GM23338 (cell line): ENCODE results near the gene CYP4B1.

Experiments
- CREB1 ChIP-seq: fragments of 250-450 bp; sonication (Bioruptor Pico); IDR thresholded peaks from 2 replicates; pipeline ENCODE4 v1.5.0; 2020; ENCODE audit warnings: low read depth, mild to moderate bottlenecking, moderate library complexity
- CTCF ChIP-seq, 2 experiments: fragments of 200-600 bp in 1 of 2; sonication (generic) in 1 of 2; conservative IDR thresholded peaks; 2 replicates each; pipeline versions ENCODE4 v1.5.1 to v1.6.1; 2016 to 2017; ENCODE audit warnings: antibody characterized with exemption in 2 of 2, low read depth in 2 of 2, mild to moderate bottlenecking in 2 of 2, moderate library complexity in 1 of 2
- EZH2 ChIP-seq: fragments of 200-600 bp; sonication (generic); IDR thresholded peaks from one replicate; pipeline ENCODE4 v1.8.0; 2017; ENCODE audit warnings: antibody characterized with exemption, mild to moderate bottlenecking, low read depth; ENCODE audit not compliant: unreplicated experiment
- EZH2phosphoT487 ChIP-seq: fragments of 200-600 bp; sonication (generic); IDR thresholded peaks from one replicate; pipeline ENCODE4 v1.8.1; 2018; ENCODE audit warnings: antibody characterized with exemption; ENCODE audit not compliant: unreplicated experiment
- JUNB ChIP-seq: IDR thresholded peaks from one replicate; pipeline ENCODE4 v1.6.1; 2016; ENCODE audit warnings: antibody characterized with exemption; ENCODE audit not compliant: unreplicated experiment
- NANOG ChIP-seq: IDR thresholded peaks from 2 replicates; pipeline ENCODE4 v1.6.1; 2016; ENCODE audit warnings: antibody characterized with exemption, borderline replicate concordance
- POLR2AphosphoS5 ChIP-seq: IDR thresholded peaks from 2 replicates; pipeline ENCODE4 v1.6.1; 2016; ENCODE audit warnings: antibody characterized with exemption, low read depth
- ZNF114 ChIP-seq: fragments of 250-450 bp; sonication (Bioruptor Pico); IDR thresholded peaks from 2 replicates; pipeline ENCODE4 v1.5.0; 2020; ENCODE audit warnings: mild to moderate bottlenecking, moderate library complexity
- ZNF331 ChIP-seq: fragments of 250-450 bp; sonication (Bioruptor Pico); IDR thresholded peaks from 2 replicates; pipeline ENCODE4 v1.5.0; 2020; ENCODE audit warnings: low read depth, mild to moderate bottlenecking, moderate library complexity
- TF ChIP-seq, protein P1 (sequence below): IDR thresholded peaks from one replicate; pipeline ENCODE4 v1.6.1; 2018; ENCODE audit warnings: antibody characterized with exemption; ENCODE audit not compliant: unreplicated experiment
- TF ChIP-seq, protein P2 (sequence below): IDR thresholded peaks from 2 replicates; pipeline ENCODE4 v1.6.1; 2016; ENCODE audit warnings: antibody characterized with exemption
- TF ChIP-seq, protein P3 (sequence below): fragments of 250-450 bp; sonication (Bioruptor Pico); IDR thresholded peaks from 2 replicates; pipeline ENCODE4 v1.5.0; 2020; ENCODE audit warnings: mild to moderate bottlenecking, moderate library complexity

DNA sequence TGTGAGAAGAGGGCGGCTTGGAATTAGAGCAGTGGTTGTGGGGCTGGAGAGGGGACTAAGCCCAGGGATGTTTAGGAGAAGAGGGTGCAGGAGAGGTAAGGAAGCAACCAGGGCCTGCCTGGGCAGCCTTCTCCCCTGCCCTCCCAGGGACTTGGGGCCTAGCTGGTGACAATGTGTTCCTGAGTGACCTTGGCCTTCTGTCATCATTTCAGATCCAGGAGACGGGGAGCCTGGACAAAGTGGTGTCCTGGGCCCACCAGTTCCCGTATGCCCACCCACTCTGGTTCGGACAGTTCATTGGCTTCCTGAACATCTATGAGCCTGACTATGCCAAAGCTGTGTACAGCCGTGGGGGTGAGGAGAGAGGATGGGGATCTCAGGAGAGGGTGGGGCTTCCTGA is 11.8 kb downstream of the CYP4B1 start:
- TF ChIP-seq POLR2AphosphoS5 (no peak), CTCF (conservative IDR thresholded peaks at IDR 0.05; ENCODE audit: low read depth in 2 of 2) (no peak), EZH2 (no peak), EZH2phosphoT487 (no peak), ZNF114 (no peak), NANOG (no peak), ZNF331 (CRISPR knock-in tag) (no peak), JUNB (no peak), CREB1 (CRISPR knock-in tag) (no peak)
- TF ChIP-seq, protein P1, sequence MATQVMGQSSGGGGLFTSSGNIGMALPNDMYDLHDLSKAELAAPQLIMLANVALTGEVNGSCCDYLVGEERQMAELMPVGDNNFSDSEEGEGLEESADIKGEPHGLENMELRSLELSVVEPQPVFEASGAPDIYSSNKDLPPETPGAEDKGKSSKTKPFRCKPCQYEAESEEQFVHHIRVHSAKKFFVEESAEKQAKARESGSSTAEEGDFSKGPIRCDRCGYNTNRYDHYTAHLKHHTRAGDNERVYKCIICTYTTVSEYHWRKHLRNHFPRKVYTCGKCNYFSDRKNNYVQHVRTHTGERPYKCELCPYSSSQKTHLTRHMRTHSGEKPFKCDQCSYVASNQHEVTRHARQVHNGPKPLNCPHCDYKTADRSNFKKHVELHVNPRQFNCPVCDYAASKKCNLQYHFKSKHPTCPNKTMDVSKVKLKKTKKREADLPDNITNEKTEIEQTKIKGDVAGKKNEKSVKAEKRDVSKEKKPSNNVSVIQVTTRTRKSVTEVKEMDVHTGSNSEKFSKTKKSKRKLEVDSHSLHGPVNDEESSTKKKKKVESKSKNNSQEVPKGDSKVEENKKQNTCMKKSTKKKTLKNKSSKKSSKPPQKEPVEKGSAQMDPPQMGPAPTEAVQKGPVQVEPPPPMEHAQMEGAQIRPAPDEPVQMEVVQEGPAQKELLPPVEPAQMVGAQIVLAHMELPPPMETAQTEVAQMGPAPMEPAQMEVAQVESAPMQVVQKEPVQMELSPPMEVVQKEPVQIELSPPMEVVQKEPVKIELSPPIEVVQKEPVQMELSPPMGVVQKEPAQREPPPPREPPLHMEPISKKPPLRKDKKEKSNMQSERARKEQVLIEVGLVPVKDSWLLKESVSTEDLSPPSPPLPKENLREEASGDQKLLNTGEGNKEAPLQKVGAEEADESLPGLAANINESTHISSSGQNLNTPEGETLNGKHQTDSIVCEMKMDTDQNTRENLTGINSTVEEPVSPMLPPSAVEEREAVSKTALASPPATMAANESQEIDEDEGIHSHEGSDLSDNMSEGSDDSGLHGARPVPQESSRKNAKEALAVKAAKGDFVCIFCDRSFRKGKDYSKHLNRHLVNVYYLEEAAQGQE: no peak
- TF ChIP-seq, protein P2, sequence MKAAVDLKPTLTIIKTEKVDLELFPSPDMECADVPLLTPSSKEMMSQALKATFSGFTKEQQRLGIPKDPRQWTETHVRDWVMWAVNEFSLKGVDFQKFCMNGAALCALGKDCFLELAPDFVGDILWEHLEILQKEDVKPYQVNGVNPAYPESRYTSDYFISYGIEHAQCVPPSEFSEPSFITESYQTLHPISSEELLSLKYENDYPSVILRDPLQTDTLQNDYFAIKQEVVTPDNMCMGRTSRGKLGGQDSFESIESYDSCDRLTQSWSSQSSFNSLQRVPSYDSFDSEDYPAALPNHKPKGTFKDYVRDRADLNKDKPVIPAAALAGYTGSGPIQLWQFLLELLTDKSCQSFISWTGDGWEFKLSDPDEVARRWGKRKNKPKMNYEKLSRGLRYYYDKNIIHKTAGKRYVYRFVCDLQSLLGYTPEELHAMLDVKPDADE: no peak
- TF ChIP-seq, protein P3, sequence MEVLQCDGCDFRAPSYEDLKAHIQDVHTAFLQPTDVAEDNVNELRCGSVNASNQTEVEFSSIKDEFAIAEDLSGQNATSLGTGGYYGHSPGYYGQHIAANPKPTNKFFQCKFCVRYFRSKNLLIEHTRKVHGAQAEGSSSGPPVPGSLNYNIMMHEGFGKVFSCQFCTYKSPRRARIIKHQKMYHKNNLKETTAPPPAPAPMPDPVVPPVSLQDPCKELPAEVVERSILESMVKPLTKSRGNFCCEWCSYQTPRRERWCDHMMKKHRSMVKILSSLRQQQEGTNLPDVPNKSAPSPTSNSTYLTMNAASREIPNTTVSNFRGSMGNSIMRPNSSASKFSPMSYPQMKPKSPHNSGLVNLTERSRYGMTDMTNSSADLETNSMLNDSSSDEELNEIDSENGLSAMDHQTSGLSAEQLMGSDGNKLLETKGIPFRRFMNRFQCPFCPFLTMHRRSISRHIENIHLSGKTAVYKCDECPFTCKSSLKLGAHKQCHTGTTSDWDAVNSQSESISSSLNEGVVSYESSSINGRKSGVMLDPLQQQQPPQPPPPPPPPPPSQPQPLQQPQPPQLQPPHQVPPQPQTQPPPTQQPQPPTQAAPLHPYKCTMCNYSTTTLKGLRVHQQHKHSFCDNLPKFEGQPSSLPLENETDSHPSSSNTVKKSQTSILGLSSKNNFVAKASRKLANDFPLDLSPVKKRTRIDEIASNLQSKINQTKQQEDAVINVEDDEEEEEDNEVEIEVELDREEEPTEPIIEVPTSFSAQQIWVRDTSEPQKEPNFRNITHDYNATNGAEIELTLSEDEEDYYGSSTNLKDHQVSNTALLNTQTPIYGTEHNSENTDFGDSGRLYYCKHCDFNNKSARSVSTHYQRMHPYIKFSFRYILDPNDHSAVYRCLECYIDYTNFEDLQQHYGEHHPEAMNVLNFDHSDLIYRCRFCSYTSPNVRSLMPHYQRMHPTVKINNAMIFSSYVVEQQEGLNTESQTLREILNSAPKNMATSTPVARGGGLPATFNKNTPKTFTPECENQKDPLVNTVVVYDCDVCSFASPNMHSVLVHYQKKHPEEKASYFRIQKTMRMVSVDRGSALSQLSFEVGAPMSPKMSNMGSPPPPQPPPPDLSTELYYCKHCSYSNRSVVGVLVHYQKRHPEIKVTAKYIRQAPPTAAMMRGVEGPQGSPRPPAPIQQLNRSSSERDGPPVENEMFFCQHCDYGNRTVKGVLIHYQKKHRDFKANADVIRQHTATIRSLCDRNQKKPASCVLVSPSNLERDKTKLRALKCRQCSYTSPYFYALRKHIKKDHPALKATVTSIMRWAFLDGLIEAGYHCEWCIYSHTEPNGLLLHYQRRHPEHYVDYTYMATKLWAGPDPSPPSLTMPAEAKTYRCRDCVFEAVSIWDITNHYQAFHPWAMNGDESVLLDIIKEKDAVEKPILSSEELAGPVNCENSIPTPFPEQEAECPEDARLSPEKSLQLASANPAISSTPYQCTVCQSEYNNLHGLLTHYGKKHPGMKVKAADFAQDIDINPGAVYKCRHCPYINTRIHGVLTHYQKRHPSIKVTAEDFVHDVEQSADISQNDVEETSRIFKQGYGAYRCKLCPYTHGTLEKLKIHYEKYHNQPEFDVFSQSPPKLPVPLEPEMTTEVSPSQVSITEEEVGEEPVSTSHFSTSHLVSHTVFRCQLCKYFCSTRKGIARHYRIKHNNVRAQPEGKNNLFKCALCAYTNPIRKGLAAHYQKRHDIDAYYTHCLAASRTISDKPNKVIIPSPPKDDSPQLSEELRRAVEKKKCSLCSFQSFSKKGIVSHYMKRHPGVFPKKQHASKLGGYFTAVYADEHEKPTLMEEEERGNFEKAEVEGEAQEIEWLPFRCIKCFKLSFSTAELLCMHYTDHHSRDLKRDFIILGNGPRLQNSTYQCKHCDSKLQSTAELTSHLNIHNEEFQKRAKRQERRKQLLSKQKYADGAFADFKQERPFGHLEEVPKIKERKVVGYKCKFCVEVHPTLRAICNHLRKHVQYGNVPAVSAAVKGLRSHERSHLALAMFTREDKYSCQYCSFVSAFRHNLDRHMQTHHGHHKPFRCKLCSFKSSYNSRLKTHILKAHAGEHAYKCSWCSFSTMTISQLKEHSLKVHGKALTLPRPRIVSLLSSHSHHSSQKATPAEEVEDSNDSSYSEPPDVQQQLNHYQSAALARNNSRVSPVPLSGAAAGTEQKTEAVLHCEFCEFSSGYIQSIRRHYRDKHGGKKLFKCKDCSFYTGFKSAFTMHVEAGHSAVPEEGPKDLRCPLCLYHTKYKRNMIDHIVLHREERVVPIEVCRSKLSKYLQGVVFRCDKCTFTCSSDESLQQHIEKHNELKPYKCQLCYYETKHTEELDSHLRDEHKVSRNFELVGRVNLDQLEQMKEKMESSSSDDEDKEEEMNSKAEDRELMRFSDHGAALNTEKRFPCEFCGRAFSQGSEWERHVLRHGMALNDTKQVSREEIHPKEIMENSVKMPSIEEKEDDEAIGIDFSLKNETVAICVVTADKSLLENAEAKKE: no peak
